ENCODE measurements around the gene SUSD1.

- TF ChIP-seq EZH2 (IDR thresholded peaks at IDR 0.05; ENCODE audit: borderline replicate concordance, low read depth, low read length, severe bottlenecking) (no peak), CTCF (IDR thresholded peaks at IDR 0.05; ENCODE audit: borderline replicate concordance, extremely low read depth, low read length, poor library complexity, severe bottlenecking) (no peak)
Observed at GRCh38 chr9:112184221-112184620, 9.1 kb upstream of the SUSD1 start.

Measured in DND-41 (cell line).